Non-pigmented ciliary epithelial cell (primary cell): ENCODE results near the gene TBC1D28.
"Not testable (repeated sequence)": the region's sequence is repeated elsewhere in the genome, so short reads cannot be mapped to it uniquely, and the experiment has no call there.

Experiments used
- DNase-seq: peaks from one replicate; pipeline ENCODE4 v3.0.0-alpha.2; 2010; ENCODE audit warnings: low read depth

Gene TBC1D28

GRCh38 chr17:18644291-18644690 lies at the start of gene TBC1D28:
Gene TBC1D28 (minus strand): TSS chr17:18644391. CDS start chr17:18641352, 3,039 bp downstream.
- not testable (repeated sequence) for DNase-seq

GRCh38 chr17:18682668-18683067 lies 38.5 kb upstream of the TBC1D28 start:
- DNase-seq, result not testable (repeated sequence)

GRCh38 chr17:18681767-18682571 lies 37.8 kb upstream of the TBC1D28 start, which contains the start of gene FOXO3B:
Gene FOXO3B (minus strand): TSS chr17:18682314. CDS start chr17:18681651, 663 bp downstream.
- DNase-seq, result peak; percentile 64

- DNase-seq, result not testable (repeated sequence)
Measured at GRCh38 chr17:18677381-18677780, 33.2 kb upstream of the TBC1D28 start.

DNA sequence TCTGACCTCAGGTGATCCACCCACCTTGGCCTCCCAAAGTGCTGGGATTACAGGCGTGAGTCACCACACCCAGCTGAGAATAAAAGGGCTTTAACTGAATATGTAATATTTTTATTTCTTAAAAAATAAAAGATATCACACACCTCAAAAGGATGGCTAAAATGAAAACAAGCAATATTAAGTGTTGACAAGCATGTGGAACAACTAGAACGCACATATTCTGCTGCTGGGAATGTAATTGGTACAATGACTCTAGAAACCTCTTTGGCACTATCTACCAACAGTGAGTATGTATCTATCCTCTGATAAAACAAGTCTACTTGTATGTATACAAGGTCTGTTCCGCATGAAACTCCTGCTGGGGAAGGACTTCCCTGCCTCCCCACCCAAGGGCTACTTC lies 32.7 kb upstream of the TBC1D28 start:
- DNase-seq, result not testable (repeated sequence)

DNA sequence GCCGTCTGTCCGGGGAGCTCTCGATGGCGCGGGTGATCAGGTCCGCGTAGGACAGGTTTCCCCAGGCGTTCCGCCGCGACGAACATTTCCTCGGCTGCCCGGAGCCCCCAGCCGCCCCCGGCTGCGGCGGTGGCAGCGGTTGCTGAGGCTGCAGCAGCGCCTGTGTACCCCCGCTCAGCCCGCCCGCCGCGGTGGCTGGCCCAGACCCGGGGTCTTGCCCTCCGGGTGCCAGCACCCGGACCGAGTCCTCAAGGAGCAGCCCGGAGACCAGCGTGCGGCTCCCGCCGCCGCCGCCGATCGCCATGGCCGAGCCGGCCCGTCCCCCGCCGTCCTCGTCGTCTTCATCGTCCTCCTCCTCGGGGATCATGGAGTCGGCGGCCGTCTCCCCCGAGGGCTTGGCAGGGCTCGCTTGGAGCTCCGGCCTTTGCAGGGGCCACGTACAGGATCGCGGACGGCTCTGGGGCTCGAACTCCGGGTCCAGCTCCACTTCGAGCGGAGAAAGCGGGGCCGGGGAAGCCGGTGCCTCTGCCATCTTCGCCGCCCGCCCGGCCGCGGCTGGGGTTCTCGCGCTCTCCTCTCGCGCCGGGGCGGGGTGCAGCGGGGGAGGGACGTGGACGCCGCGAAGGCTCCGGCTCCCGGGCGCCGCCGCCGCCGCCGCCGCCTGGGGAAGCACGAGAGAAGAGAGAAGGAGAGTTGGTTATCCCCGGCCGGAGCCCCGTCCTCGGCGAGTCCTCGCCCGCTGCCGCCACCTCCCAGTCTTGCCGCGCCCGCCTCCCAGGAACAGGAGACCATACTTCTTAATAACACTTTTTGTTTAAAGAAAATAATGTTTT lies 28.4 kb upstream of the TBC1D28 start:
- not testable (repeated sequence) for DNase-seq

GRCh38 chr17:18668625-18669024 lies 24.4 kb upstream of the TBC1D28 start:
- not testable (repeated sequence) for DNase-seq

GRCh38 chr17:18667535-18667934 lies 23.3 kb upstream of the TBC1D28 start:
- DNase-seq, result not testable (repeated sequence)

- not testable (repeated sequence) for DNase-seq
Measured at GRCh38 chr17:18666326-18666725, 22.1 kb upstream of the TBC1D28 start.

DNA sequence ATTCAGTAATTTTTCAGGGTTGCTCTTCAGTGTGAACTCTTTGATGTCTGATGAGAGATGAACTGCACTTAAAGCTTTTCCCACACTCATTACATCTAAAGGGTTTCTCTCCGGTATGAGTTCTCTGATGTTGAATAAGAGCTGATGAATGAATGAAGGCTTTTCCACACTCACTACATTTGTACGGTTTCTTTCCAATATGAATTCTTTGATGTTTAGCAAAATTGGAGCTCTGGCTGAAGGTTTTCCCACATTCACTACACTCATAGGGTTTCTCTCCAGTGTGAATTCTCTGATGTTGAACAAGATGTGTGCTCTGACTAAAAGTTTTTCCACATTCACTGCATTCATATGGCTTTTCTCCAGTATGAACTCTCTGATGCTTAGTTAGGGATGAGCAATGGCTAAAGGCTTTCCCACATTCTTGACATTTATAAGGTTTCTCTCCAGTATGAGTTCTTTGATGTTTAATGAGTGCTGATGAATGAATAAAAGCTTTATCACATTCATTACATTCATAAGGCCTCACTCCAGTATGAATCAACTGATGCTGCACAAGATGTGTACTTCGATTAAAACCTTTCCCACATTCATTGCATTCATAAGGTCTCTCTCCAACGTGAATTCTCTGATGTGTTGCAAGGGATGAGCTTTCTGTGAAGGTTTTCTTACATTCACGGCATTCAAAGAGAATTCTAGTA lies 17.9 kb upstream of the TBC1D28 start:
- not testable (repeated sequence) for DNase-seq

GRCh38 chr17:18650094-18650493 lies 5.9 kb upstream of the TBC1D28 start:
- DNase-seq, result not testable (repeated sequence)

DNA sequence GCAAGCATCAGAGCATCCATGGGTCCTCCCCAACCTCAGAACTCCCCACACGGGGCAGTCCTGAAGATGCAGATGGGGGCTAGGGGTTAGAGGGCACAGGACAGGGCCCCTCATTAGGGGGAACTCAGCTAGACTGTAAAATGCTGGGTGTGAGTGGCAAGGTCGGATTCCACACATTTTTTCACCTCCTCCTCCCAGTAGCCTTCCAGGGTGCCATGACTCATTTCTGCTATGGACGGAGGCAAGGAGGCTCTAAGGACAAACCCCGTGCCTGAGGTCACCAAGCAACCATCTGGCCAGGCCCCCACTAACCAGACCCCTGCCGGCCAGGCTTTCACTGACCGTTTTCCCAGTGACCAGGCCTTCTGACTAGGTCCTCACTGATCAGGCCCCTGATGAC lies 1.1 kb downstream of the TBC1D28 start:
- DNase-seq, result not testable (repeated sequence)

GRCh38 chr17:18638357-18638756 lies 5.8 kb downstream of the TBC1D28 start:
- not testable (repeated sequence) for DNase-seq

DNA sequence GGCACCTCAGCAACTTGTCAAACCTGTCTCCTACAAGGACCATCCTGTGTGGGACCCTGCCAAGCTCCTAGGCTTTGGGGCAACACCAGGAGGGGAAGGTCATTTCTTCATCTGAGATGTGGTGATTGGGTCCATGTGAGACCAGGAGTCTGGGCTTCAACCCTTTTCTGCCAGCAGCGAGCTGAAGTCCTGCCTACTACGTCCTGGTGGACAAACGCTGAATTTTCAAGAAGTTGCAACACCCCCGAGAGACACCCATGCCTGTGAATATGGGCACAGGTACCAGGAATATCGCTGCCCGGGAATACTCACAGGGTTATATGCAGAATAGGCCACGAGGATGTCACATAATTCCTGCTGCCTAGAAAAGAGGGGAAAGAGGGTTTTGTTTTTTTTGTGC lies 8.0 kb downstream of the TBC1D28 start:
- DNase-seq, result not testable (repeated sequence)

DNA sequence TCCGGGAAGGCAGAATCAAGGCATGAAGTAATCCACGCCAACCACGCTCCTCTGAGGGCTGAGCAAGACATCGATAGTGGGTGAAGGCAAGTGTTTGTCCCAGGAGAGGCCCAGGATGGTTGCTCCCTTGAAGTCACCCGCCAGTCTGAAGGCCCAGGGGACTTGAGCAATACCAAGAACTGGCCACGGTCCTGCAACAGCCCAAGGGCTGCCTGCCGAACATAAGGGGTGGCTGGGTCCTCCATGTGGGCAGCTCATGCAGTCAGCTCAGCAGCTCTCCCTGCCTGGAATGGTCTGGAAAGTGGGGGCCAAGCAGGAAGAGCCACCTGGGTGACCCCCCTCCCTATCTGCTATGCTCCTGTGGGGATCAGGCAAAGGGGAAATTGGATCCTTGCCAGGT lies 8.4 kb downstream of the TBC1D28 start:
- DNase-seq, result not testable (repeated sequence)

- not testable (repeated sequence) for DNase-seq
Measured at GRCh38 chr17:18634550-18635263, 9.5 kb downstream of the TBC1D28 start.

- no peak for DNase-seq
Measured at GRCh38 chr17:18626152-18626870, 17.9 kb downstream of the TBC1D28 start.

GRCh38 chr17:18625509-18626104 lies 18.6 kb downstream of the TBC1D28 start:
- DNase-seq, result peak; percentile 18

DNA sequence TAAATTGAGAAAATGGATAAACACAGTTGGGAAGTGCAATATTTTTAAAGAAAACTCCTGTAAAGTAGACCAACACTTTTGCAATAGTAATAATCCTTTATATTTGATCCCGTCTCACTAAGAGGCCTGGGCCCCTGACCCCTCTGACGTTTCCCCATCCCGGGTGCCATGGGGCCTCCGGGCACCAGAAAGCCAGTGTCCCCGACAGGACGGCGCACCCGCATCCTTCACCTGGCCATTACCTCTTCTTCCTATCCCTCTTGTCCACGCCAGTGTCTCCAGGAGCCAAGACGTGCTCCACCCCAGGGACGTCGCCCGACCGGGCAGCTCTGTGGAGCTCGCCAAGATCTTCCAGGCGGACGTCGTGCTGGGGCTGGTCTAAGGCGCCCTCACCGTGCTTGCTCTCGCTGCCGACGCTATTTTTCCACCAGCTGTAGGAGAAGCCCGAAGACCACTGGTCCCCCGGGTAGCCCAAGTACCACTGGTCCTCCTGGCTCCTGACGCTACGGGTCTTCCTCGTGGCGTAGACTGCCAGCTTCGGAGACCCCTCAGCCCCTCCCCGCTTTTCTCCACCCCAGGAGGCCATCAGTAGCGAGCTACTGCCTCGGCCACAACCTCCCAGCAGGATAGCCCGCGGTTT lies 19.2 kb downstream of the TBC1D28 start:
- DNase-seq, result not testable (repeated sequence)

GRCh38 chr17:18617613-18618012 lies 26.6 kb downstream of the TBC1D28 start:
- DNase-seq, result not testable (repeated sequence)
